Sigmoid colon (tissue), 7 donors: ENCODE results near the gene B3GAT1. TPM values are rescaled to one million over a fixed set of nuclear protein-coding genes. Genes with fewer than 3 reads are reported as not detected.

Source experiments
- DNase-seq: peaks from one replicate; pipeline ENCODE4 v3.0.0-alpha.2; 2019
- H3K27ac ChIP-seq, 4 donors: fragments of 200-600 bp; sonication (generic); one replicate each; pipeline ENCODE4 v1.5.1; 2016 to 2019; ENCODE audit warnings: mild to moderate bottlenecking in 1 of 4
- H3K27me3 ChIP-seq, 3 donors: fragments of 200-600 bp; sonication (generic); one replicate each; pipeline ENCODE4 v1.5.1; 2019; ENCODE audit warnings: mild to moderate bottlenecking in 1 of 3
- H3K36me3 ChIP-seq, 4 donors: fragments of 200-600 bp; sonication (generic); one replicate each; pipeline ENCODE4 v1.5.1; 2016 to 2019
- H3K4me1 ChIP-seq, 4 donors: fragments of 200-600 bp; sonication (generic); one replicate each; pipeline ENCODE4 v1.5.1; 2017 to 2019
- H3K4me3 ChIP-seq, 4 donors: fragments of 200-600 bp; sonication (generic); one replicate each; pipeline ENCODE4 v1.5.1; 2017 to 2019; ENCODE audit warnings: mild to moderate bottlenecking in 2 of 4, moderate library complexity in 1 of 4
- H3K9me3 ChIP-seq, 4 donors: fragments of 200-600 bp in 3 of 4; sonication (generic) in 3 of 4; one replicate each; pipeline versions ENCODE4 v1.5.1 to v1.6.1; 2013 to 2019
- EP300 ChIP-seq, 4 donors: sonication (generic); formaldehyde crosslinking; IDR thresholded peaks; one replicate each; pipeline ENCODE4 v1.6.1; 2017; ENCODE audit warnings: antibody characterized with exemption in 4 of 4
- POLR2A ChIP-seq, 2 donors: fragments of 450-650 bp; IDR thresholded peaks; one replicate each; pipeline ENCODE4 v1.6.1; 2016; ENCODE audit warnings: antibody characterized with exemption in 2 of 2, mild to moderate bottlenecking in 2 of 2, moderate library complexity in 2 of 2
- POLR2AphosphoS5 ChIP-seq, 4 donors: sonication (generic); formaldehyde crosslinking; IDR thresholded peaks; one replicate each; pipeline ENCODE4 v1.6.1; 2017; ENCODE audit warnings: antibody characterized with exemption in 4 of 4
- WGBS, 2 donors: extraction: QIAGEN DNeasy Blood & Tissue Kit; methylation state at CpG; one replicate each; pipeline ENCODE4 v1.1.7; 2013; 5-methylcytosine and 5-hydroxymethylcytosine counted together
- intact Hi-C: fragments of 100-400 bp; cut with DNase I; formaldehyde crosslinking; loops from one replicate; pipeline ENCODE4 v1.15.1; 2023
- polyA plus RNA-seq, 3 donors: library from polyadenylated mRNA; stranded (reverse); fragments of 200-250 nt; gene quantifications; one replicate each; pipeline ENCODE4 v1.2.3, GENCODE V29; 2013
- total RNA-seq, 4 donors: library from RNA; depleted of rRNA; stranded (reverse); fragments of >200 nt; gene quantifications; one replicate each; pipeline ENCODE4 v1.1.0, GENCODE V29; 2016
- TF ChIP-seq, protein P1 (sequence below), 4 experiments: fragments of 450-650 bp in 3 of 4; fragments of 200-600 bp in 1 of 4; IDR thresholded peaks; one replicate each; pipeline ENCODE4 v1.5.1; 2016 to 2019; ENCODE audit warnings: antibody characterized with exemption in 4 of 4, mild to moderate bottlenecking in 3 of 4, moderate library complexity in 2 of 4
- donor health status: healthy with polysubstance abuse.
- donor health status: Bipolar disorder and iron deficiency.
- donor health status: healthy.

B3GAT1 gene
- total and polyA plus RNA-seq, 7 donors = 0.16 to 0.63 (median 0.27) TPM; not detected in 3

DNA sequence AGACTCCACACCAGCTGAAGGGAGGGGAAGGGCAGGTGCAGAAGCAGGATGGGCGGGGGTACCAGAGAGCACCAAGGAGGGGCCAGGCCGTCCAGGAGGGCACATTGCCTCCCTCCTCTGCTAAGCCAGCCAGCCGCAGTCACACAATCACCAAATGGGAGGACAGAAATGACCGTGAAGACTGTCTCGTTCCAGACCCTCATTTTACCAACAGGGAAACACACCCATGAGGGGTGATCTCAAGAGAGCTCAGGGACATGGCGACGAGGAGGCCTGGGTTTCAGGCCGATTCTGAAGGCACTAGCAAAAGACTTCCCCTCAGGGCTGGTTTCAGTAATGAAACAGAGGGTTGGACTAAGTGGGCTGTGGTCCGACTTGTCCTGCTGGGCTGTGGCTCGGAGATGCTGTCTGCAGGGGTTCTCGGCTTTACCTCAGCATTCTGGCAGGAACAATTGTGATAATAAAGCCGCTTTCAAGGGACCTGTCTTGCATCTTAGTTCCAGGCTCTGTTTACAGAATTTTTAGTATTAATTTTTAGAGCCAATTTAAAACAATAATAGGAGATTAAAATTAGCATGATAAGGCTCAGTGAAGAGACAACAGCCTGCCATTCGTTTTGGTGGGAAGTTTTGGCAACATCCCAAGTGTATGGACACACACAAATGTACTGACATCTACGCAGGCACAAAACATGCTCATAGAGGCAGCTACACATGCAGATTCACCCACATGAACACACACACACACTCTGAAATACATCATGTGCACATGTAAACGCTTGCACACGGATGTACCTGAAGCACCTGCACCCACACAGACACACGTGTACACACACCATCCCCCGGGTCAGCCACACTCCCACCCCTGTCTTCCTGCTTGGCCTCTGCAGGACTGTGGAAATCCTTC lies 2.0 kb upstream of the B3GAT1 start:
- Histone ChIP-seq H3K27ac (no peak overlapping the region), H3K9me3 (no peaks in the 10 kb centered on the region), H3K4me1 (peaks cover 0 to 19% (median 17%) of the 10 kb centered on the region in 4 donors), H3K4me3 (no peak overlapping the region), H3K27me3 (peaks cover 18 to 89% (median 49%) of the 10 kb centered on the region in 3 donors), H3K36me3 (no peaks in the 10 kb centered on the region)
- TF ChIP-seq POLR2AphosphoS5 (IDR thresholded peaks at IDR 0.05) = no peak
- no peak for TF ChIP-seq POLR2A (IDR thresholded peaks at IDR 0.05)
- TF ChIP-seq EP300 (IDR thresholded peaks at IDR 0.05) = no peak
- TF ChIP-seq, protein P1, sequence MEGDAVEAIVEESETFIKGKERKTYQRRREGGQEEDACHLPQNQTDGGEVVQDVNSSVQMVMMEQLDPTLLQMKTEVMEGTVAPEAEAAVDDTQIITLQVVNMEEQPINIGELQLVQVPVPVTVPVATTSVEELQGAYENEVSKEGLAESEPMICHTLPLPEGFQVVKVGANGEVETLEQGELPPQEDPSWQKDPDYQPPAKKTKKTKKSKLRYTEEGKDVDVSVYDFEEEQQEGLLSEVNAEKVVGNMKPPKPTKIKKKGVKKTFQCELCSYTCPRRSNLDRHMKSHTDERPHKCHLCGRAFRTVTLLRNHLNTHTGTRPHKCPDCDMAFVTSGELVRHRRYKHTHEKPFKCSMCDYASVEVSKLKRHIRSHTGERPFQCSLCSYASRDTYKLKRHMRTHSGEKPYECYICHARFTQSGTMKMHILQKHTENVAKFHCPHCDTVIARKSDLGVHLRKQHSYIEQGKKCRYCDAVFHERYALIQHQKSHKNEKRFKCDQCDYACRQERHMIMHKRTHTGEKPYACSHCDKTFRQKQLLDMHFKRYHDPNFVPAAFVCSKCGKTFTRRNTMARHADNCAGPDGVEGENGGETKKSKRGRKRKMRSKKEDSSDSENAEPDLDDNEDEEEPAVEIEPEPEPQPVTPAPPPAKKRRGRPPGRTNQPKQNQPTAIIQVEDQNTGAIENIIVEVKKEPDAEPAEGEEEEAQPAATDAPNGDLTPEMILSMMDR (IDR thresholded peaks at IDR 0.05) = no peak
- intact Hi-C loops = no loop called here
- 35 to 36% methylated on average over 18 of the region's 18 CpGs for WGBS, 2 donors
- DNase-seq = no peak

- no peaks in the 10 kb centered on the region for H3K36me3 ChIP-seq
- TF ChIP-seq, protein P1 (IDR thresholded peaks at IDR 0.05) = no peak
- TF ChIP-seq POLR2A (IDR thresholded peaks at IDR 0.05) = no peak
- TF ChIP-seq POLR2AphosphoS5 (IDR thresholded peaks at IDR 0.05) = no peak
- no peak for TF ChIP-seq EP300 (IDR thresholded peaks at IDR 0.05)
- WGBS, 2 donors = 8 to 14% methylated on average over 22 of the region's 22 CpGs
- DNase-seq = no peak
- no peaks in the 10 kb centered on the region for H3K9me3 ChIP-seq
- no peak overlapping the region for H3K27ac ChIP-seq
- H3K4me3 ChIP-seq = peak overlapping the region in 3 of 4 donors; percentile 38 to 48 (median 44)
- peaks cover 0 to 19% (median 17%) of the 10 kb centered on the region in 4 donors for H3K4me1 ChIP-seq
- H3K27me3 ChIP-seq = peaks cover 18 to 89% (median 49%) of the 10 kb centered on the region in 3 donors
- intact Hi-C loops = no loop called here
These were observed 1.2 kb upstream of the B3GAT1 start for GRCh38 chr11:134413043-134413825.

- Histone ChIP-seq H3K4me1 (peaks cover 0 to 19% (median 17%) of the 10 kb centered on the region in 4 donors), H3K27ac (no peak overlapping the region), H3K9me3 (no peaks in the 10 kb centered on the region), H3K27me3 (peaks cover 18 to 90% (median 52%) of the 10 kb centered on the region in 3 donors), H3K36me3 (no peaks in the 10 kb centered on the region), H3K4me3 (peak overlapping the region in 1 of 4 donors; percentile 38)
- 65 to 77% methylated on average over 5 of the region's 5 CpGs for WGBS, 2 donors
- intact Hi-C loops = no loop called here
- TF ChIP-seq POLR2AphosphoS5 (IDR thresholded peaks at IDR 0.05) = no peak
- no peak for TF ChIP-seq EP300 (IDR thresholded peaks at IDR 0.05)
- TF ChIP-seq, protein P1 (IDR thresholded peaks at IDR 0.05) = no peak
- TF ChIP-seq POLR2A (IDR thresholded peaks at IDR 0.05) = no peak
- no peak for DNase-seq
These were observed 1.3 kb downstream of the B3GAT1 start for GRCh38 chr11:134410766-134411165.

GRCh38 chr11:134409552-134410429 lies 2.3 kb downstream of the B3GAT1 start:
- intact Hi-C loops = no loop called here
- Histone ChIP-seq H3K9me3 (no peaks in the 10 kb centered on the region), H3K4me3 (no peak overlapping the region), H3K27me3 (peaks cover 18 to 91% (median 59%) of the 10 kb centered on the region in 3 donors), H3K36me3 (no peaks in the 10 kb centered on the region), H3K27ac (no peak overlapping the region), H3K4me1 (peaks cover 0 to 19% (median 17%) of the 10 kb centered on the region in 4 donors)
- WGBS, 2 donors = 73 to 74% methylated on average over 15 of the region's 15 CpGs
- TF ChIP-seq EP300 (IDR thresholded peaks at IDR 0.05) = no peak
- TF ChIP-seq, protein P1 (IDR thresholded peaks at IDR 0.05) = no peak
- TF ChIP-seq POLR2AphosphoS5 (IDR thresholded peaks at IDR 0.05) = no peak
- no peak for TF ChIP-seq POLR2A (IDR thresholded peaks at IDR 0.05)
- no peak for DNase-seq
